H1 (cell line): ENCODE data around the gene RNF123. TPM values are rescaled to one million over a fixed set of nuclear protein-coding genes. Genes with fewer than 3 reads are reported as not detected.

ENCODE experiments used
- EGR1 ChIP-seq: IDR thresholded peaks from 2 replicates; pipeline ENCODE4 v1.6.1; 2011; ENCODE audit warnings: low read depth, low read length, borderline replicate concordance
- RXRA ChIP-seq: IDR thresholded peaks from 2 replicates; pipeline ENCODE4 v1.6.1; 2011; ENCODE audit warnings: low read depth, mild to moderate bottlenecking, low read length, moderate library complexity; ENCODE audit not compliant: insufficient read depth
- polyA plus RNA-seq, 7 experiments: library from polyadenylated mRNA; depleted of rRNA in 3 of 7; stranded (reverse) in 5 of 7; unstranded in 2 of 7; fragments of >200 nt in 5 of 7; fragments of 200-250 nt in 2 of 7; gene quantifications; 1 replicate in 5 of 7; 2 replicates in 1 of 7; 4 replicates in 1 of 7; pipeline versions ENCODE4 v1.2.1 to v1.2.3, GENCODE V29; 2011 to 2013; ENCODE audit warnings: missing spikeins in 2 of 7, mixed read lengths in 2 of 7
- total RNA-seq: library from RNA; stranded (reverse); fragmentation: NEBNext Ultra II Directional; extraction: Animal tissue kit (Norgen Biotek cat#: 25700); gene quantifications from 2 replicates; pipeline ENCODE4 v1.2.1, GENCODE V29; 2021

Gene RNF123
- total and polyA plus RNA-seq, 2 of the 8 experiments (the other 6 are each of a cell fraction or from before 2014, with no cell fraction given) = 30.5 to 57.7 TPM

DNA sequence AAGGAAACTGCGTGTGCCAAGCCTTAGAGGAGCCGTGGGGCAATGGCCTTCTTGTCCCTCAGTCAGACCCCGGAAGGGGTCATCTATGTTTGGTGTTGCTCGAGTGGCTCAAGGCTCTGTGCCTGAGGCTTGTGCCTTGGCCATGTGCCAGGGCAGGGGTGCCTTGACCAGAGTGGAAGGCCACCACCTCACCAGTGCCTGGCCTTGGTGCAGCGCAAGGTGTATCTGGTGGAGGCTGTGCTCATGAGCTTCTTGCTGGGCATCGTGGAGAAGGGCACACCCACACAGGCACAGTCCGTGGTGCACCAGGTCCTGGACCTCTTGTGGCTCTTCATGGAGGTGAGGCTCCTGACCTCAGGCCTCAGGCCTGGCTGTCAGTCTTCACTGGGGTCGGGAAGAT, 10.7 kb downstream of the RNF123 start (continued):
- TF ChIP-seq EGR1 (no peak), RXRA (no peak)
